Measurements from ENCODE around the gene DOCK8. TPM values are rescaled to one million over a fixed set of nuclear protein-coding genes. Genes with fewer than 3 reads are reported as not detected.

DOCK8 gene
- total RNA-seq, 1 experiment from 2014 or later, result 39.1 TPM

DNA sequence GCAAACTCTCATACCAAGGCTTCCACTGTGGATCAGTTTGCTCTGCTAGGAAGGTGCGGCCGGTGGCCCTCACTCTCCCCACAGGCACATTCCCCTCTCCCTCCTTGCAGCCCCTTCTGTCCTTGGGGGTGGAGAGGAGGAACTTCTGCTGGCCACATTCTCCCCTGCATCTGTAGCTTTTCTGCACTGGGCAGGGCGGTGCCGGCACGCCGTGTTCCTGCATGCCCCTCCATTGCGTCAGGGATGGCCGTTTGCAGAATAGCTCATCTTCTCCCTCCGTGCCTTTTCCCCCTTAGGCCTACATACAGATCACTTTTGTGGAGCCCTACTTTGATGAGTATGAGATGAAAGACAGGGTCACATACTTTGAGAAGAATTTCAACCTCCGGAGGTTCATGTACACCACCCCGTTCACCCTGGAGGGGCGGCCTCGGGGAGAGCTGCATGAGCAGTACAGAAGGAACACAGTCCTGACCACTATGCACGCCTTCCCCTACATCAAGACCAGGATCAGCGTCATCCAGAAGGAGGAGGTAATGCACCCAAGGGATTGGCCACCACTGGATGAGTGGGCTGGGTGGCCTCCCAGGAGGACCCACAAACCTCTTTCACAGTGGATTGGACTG, 231.5 kb downstream of the DOCK8 start:
- H3K4me3 ChIP-seq (ENCODE audit: low read length), result no peak overlapping the region
- H3K9ac ChIP-seq (ENCODE audit: low read length), result no peak overlapping the region
- H3K27ac ChIP-seq (ENCODE audit: low read length), result no peak overlapping the region
- no peaks in the 10 kb centered on the region for H3K4me1 ChIP-seq (ENCODE audit: low read length)
- H3K4me2 ChIP-seq (ENCODE audit: low read depth, low read length, poor library complexity, severe bottlenecking), result no peak overlapping the region
- H3K36me3 ChIP-seq (ENCODE audit: insufficient read depth, low read length), result peaks cover 16% of the 10 kb centered on the region; the same call in 1 of the 2 replicates
- H3K79me2 ChIP-seq (ENCODE audit: low read length), result no peaks in the 10 kb centered on the region
- no peaks in the 10 kb centered on the region for H3K9me2 ChIP-seq (replicated peaks; ENCODE audit: insufficient read depth, low read length)
- H3K27me3 ChIP-seq (ENCODE audit: low read length), result no peaks in the 10 kb centered on the region
- no peak for DNase-seq
- H3K9me3 ChIP-seq (ENCODE audit: low read length), result no peaks in the 10 kb centered on the region
- H2AFZ ChIP-seq (ENCODE audit: low read length), result no peak overlapping the region
- no peaks in the 10 kb centered on the region for H4K20me1 ChIP-seq (ENCODE audit: insufficient read depth, low read depth, low read length)

DNA sequence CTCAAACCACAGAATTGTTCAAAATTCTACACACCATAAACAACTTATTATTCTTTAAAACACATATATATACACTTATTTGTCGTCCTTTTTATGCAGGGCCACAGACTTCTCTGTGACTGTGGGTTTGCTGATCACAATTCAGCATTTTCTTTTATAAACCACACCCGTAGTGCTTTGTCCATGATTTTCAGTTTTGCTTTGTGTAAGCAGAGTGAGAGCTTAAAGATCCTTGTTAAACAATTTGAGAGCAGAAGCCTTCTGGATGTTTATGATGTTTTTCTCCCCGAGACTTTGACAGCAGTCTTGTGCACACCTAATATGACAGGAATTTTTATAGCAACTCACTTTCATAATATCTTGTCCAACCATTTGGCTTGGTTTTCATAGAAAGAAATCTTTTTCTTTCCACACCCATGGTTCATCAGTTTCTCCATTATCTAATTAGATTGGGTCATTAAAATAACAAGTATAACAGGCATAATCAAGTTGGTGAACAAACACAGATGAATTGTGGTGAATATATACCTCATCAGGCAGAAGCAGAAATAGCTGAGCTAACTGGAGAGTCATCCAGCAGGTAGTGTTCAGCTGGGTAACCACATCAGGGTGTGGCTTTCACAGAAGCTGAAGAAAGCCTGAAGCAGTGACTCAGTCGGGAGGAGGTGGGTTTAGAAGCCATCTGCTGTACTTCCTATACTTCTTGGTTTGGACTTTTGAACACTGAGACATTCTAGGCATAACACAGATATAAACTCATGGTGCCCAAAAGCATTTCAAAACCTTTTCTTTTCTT, 232.8 kb downstream of the DOCK8 start:
- H3K9ac ChIP-seq (ENCODE audit: low read length), result no peak overlapping the region
- no peaks in the 10 kb centered on the region for H3K9me2 ChIP-seq (replicated peaks; ENCODE audit: insufficient read depth, low read length)
- no peaks in the 10 kb centered on the region for H4K20me1 ChIP-seq (ENCODE audit: insufficient read depth, low read depth, low read length)
- H3K79me2 ChIP-seq (ENCODE audit: low read length), result no peaks in the 10 kb centered on the region
- H3K4me3 ChIP-seq (ENCODE audit: low read length), result no peak overlapping the region
- no peaks in the 10 kb centered on the region for H3K27me3 ChIP-seq (ENCODE audit: low read length)
- peaks cover 14% of the 10 kb centered on the region; the same call in 1 of the 2 replicates for H3K36me3 ChIP-seq (ENCODE audit: insufficient read depth, low read length)
- H3K9me3 ChIP-seq (ENCODE audit: low read length), result no peaks in the 10 kb centered on the region
- no peak for DNase-seq
- no peaks in the 10 kb centered on the region for H3K4me1 ChIP-seq (ENCODE audit: low read length)
- H3K27ac ChIP-seq (ENCODE audit: low read length), result no peak overlapping the region
- H3K4me2 ChIP-seq (ENCODE audit: low read depth, low read length, poor library complexity, severe bottlenecking), result no peak overlapping the region
- H2AFZ ChIP-seq (ENCODE audit: low read length), result no peak overlapping the region

DNA sequence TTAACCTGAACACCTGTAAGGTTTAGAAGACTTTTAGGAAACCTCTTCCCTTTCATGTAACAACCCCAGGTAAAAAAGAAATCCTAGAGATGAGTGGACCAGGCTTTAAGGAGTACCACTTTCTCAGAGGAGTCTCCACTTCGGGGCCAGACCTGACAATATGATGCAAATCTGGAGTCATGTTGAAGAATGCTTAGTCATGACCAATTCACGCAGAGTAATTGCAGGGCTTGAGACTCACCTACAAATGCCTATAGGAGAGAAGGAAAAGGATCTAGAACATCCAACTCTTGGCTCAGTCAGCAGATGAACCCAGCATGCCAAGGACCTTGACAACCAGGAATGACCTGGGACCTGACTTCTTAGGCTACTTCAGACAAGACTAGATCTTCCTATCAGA, 235.4 kb downstream of the DOCK8 start:
- no peaks in the 10 kb centered on the region for H3K79me2 ChIP-seq (ENCODE audit: low read length)
- H3K9me3 ChIP-seq (ENCODE audit: low read length), result no peaks in the 10 kb centered on the region
- H3K36me3 ChIP-seq (ENCODE audit: insufficient read depth, low read length), result peaks cover 7% of the 10 kb centered on the region; the same call in 1 of the 2 replicates
- H2AFZ ChIP-seq (ENCODE audit: low read length), result no peak overlapping the region
- H3K9me2 ChIP-seq (replicated peaks; ENCODE audit: insufficient read depth, low read length), result no peaks in the 10 kb centered on the region
- H3K27ac ChIP-seq (ENCODE audit: low read length), result no peak overlapping the region
- H4K20me1 ChIP-seq (ENCODE audit: insufficient read depth, low read depth, low read length), result no peaks in the 10 kb centered on the region
- no peak overlapping the region for H3K9ac ChIP-seq (ENCODE audit: low read length)
- no peak overlapping the region for H3K4me3 ChIP-seq (ENCODE audit: low read length)
- no peaks in the 10 kb centered on the region for H3K4me1 ChIP-seq (ENCODE audit: low read length)
- H3K4me2 ChIP-seq (ENCODE audit: low read depth, low read length, poor library complexity, severe bottlenecking), result no peak overlapping the region
- DNase-seq, result no peak
- H3K27me3 ChIP-seq (ENCODE audit: low read length), result no peaks in the 10 kb centered on the region

DNA sequence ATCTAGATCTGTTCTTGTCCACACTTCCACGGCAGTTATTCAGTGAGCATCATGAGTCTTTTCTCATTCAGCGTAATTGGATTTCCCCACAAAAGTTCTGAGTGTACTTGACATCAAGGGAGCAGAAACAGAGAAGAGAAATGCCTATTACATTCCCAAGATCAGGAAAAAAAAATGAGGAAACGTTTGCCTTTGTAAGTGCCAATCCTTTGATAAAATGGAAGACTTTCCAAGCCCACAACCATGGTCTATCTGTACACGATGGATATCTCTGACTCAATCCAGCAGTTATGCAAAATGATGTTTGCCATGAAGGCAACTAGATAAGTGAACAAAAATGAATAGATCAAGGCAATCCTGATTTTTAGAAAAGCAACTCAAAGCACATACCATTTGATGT, 235.9 kb downstream of the DOCK8 start:
- Histone ChIP-seq H3K27me3 (ENCODE audit: low read length) (no peaks in the 10 kb centered on the region), H3K4me2 (ENCODE audit: low read depth, low read length, poor library complexity, severe bottlenecking) (no peak overlapping the region), H3K9me3 (ENCODE audit: low read length) (no peaks in the 10 kb centered on the region), H4K20me1 (ENCODE audit: insufficient read depth, low read depth, low read length) (no peaks in the 10 kb centered on the region), H3K4me3 (ENCODE audit: low read length) (no peak overlapping the region), H3K36me3 (ENCODE audit: insufficient read depth, low read length) (peaks cover 7% of the 10 kb centered on the region; the same call in 1 of the 2 replicates), H3K9me2 (replicated peaks; ENCODE audit: insufficient read depth, low read length) (no peaks in the 10 kb centered on the region), H3K9ac (ENCODE audit: low read length) (no peak overlapping the region), H3K27ac (ENCODE audit: low read length) (no peak overlapping the region), H3K79me2 (ENCODE audit: low read length) (no peaks in the 10 kb centered on the region), H2AFZ (ENCODE audit: low read length) (no peak overlapping the region), H3K4me1 (ENCODE audit: low read length) (no peaks in the 10 kb centered on the region)
- no peak for DNase-seq

DNA sequence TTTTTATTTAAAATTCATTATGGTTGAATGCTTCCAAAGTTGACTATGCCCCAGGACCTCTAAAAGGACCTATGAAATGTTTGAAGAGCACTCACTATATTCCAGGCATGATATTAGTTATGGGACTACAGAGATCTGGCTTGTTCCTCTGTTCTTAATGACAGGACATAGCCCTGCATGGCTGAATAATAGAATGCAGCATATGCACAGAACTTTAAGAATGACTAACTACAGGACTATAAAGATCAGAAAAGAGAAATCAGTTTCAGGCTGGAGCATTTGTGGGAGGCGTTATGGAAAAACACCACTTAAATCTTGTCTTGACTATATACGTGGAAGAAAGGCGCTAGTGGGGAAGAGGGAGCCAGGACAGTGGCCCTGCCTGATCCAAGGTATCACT, 239.2 kb downstream of the DOCK8 start:
- H3K4me2 ChIP-seq (ENCODE audit: low read depth, low read length, poor library complexity, severe bottlenecking), result no peak overlapping the region
- H3K9ac ChIP-seq (ENCODE audit: low read length), result no peak overlapping the region
- H3K4me3 ChIP-seq (ENCODE audit: low read length), result no peak overlapping the region
- no peaks in the 10 kb centered on the region for H3K9me2 ChIP-seq (replicated peaks; ENCODE audit: insufficient read depth, low read length)
- DNase-seq, result no peak
- H3K79me2 ChIP-seq (ENCODE audit: low read length), result no peaks in the 10 kb centered on the region
- no peaks in the 10 kb centered on the region for H3K9me3 ChIP-seq (ENCODE audit: low read length)
- H3K4me1 ChIP-seq (ENCODE audit: low read length), result no peaks in the 10 kb centered on the region
- no peaks in the 10 kb centered on the region for H4K20me1 ChIP-seq (ENCODE audit: insufficient read depth, low read depth, low read length)
- H2AFZ ChIP-seq (ENCODE audit: low read length), result no peak overlapping the region
- no peaks in the 10 kb centered on the region for H3K27me3 ChIP-seq (ENCODE audit: low read length)
- peaks cover 7% of the 10 kb centered on the region; the same call in 1 of the 2 replicates for H3K36me3 ChIP-seq (ENCODE audit: insufficient read depth, low read length)
- H3K27ac ChIP-seq (ENCODE audit: low read length), result no peak overlapping the region

DNA sequence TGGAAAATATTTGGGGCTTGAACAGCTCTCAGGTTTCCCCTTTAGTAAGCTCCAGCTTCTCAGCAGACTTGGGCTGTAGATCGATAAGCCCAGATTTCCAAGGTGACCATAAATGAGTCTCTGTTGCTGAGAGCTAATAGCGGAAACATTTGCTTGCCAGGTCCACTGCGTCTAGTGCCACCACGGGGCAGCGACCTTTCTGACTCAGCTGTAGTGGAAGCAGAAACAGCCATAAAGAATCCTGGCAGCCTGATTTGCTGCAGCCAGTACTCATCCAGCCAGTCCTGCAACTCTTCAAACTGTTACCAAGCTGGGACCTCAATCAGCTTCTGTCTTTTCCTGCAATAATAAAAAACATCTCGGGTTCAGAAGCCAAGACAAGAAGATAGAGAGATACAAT, 241.7 kb downstream of the DOCK8 start:
- no peak for DNase-seq
- H2AFZ ChIP-seq (ENCODE audit: low read length), result no peak overlapping the region
- H3K9me3 ChIP-seq (ENCODE audit: low read length), result no peaks in the 10 kb centered on the region
- H4K20me1 ChIP-seq (ENCODE audit: insufficient read depth, low read depth, low read length), result no peaks in the 10 kb centered on the region
- H3K4me2 ChIP-seq (ENCODE audit: low read depth, low read length, poor library complexity, severe bottlenecking), result no peak overlapping the region
- no peaks in the 10 kb centered on the region for H3K27me3 ChIP-seq (ENCODE audit: low read length)
- H3K9ac ChIP-seq (ENCODE audit: low read length), result no peak overlapping the region
- H3K36me3 ChIP-seq (ENCODE audit: insufficient read depth, low read length), result no peaks in the 10 kb centered on the region
- no peak overlapping the region for H3K4me3 ChIP-seq (ENCODE audit: low read length)
- no peak overlapping the region for H3K27ac ChIP-seq (ENCODE audit: low read length)
- H3K79me2 ChIP-seq (ENCODE audit: low read length), result no peaks in the 10 kb centered on the region
- H3K9me2 ChIP-seq (replicated peaks; ENCODE audit: insufficient read depth, low read length), result no peaks in the 10 kb centered on the region
- peaks cover 8% of the 10 kb centered on the region for H3K4me1 ChIP-seq (ENCODE audit: low read length)

DNA sequence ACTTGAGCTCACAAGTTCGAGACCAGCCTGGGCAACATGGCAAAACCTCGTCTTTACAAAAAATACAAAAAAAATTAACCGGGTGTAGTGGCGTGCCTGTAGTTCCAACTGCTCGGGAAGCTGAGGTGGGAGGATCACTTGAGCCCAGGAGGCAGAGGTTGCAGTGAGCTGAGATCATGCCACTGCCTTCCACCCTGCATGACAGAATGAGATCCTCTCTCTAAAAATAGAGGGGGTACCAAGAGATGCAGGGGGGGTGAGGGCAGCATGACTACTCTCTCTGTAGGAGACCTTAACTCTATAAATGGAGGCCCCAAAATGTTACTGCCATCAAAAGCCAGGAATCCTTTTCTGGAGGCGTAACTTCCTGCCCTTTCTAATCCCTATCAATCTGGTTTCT, 243.9 kb downstream of the DOCK8 start:
- DNase-seq, result no peak
- H2AFZ ChIP-seq (ENCODE audit: low read length), result no peak overlapping the region
- no peaks in the 10 kb centered on the region for H3K9me3 ChIP-seq (ENCODE audit: low read length)
- no peaks in the 10 kb centered on the region for H4K20me1 ChIP-seq (ENCODE audit: insufficient read depth, low read depth, low read length)
- H3K27ac ChIP-seq (ENCODE audit: low read length), result peak overlapping the region; percentile 18; the same call in 1 of the 2 replicates
- H3K4me3 ChIP-seq (ENCODE audit: low read length), result no peak overlapping the region
- H3K9ac ChIP-seq (ENCODE audit: low read length), result no peak overlapping the region
- no peak overlapping the region for H3K4me2 ChIP-seq (ENCODE audit: low read depth, low read length, poor library complexity, severe bottlenecking)
- H3K4me1 ChIP-seq (ENCODE audit: low read length), result peaks cover 8% of the 10 kb centered on the region
- H3K9me2 ChIP-seq (replicated peaks; ENCODE audit: insufficient read depth, low read length), result no peaks in the 10 kb centered on the region
- H3K79me2 ChIP-seq (ENCODE audit: low read length), result no peaks in the 10 kb centered on the region
- H3K27me3 ChIP-seq (ENCODE audit: low read length), result no peaks in the 10 kb centered on the region
- no peaks in the 10 kb centered on the region for H3K36me3 ChIP-seq (ENCODE audit: insufficient read depth, low read length)

DNA sequence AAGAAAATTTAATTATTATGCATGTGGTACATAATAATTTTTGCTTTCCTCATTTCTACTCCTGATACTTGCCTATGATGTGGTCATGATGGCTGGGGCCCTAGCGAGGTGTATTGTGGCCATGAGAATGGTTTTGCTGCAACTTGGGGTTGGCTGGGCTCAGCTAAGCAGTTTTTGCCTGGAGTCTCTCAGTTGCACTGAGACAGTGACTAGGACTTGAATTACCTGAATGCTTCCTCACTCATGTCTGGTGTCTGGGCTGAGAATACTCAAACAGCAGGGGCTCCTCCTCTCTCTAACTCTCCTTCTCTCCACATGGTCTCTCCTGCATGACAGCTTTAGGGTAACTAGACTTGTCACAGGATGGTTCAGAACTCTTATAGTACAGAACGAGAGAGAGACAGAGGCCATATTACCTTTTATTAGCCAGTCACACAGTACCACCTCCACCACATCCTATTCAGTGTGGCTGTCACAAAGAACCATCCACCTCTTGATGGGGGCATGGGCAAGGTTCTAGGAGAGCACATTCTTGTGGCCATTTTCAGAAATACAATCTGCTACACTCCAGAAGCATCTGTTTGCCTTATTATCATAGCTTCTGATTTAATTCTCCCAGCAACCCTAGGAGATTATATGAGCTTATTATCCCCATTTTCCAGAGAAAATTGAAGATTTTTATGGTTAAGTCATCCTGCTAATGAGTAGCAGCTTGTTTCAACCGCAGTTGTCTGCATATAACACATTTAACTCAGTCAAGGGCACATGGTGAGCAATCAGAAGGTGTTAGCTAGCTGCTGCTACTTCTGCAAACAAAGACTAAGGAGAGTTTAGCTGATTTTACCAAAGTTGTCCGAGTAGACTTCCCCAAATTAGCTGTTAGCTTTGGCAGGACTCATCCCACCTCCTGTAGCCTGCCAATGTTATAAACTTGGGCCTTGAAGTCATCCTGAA, 245.1 kb downstream of the DOCK8 start:
- Histone ChIP-seq H3K79me2 (ENCODE audit: low read length) (no peaks in the 10 kb centered on the region), H3K27ac (ENCODE audit: low read length) (peak overlapping the region; percentile 7; the same call in 1 of the 2 replicates), H3K4me2 (ENCODE audit: low read depth, low read length, poor library complexity, severe bottlenecking) (no peak overlapping the region), H3K4me1 (ENCODE audit: low read length) (peaks cover 8% of the 10 kb centered on the region), H3K27me3 (ENCODE audit: low read length) (no peaks in the 10 kb centered on the region), H3K36me3 (ENCODE audit: insufficient read depth, low read length) (peaks cover 3% of the 10 kb centered on the region; the same call in 1 of the 2 replicates), H4K20me1 (ENCODE audit: insufficient read depth, low read depth, low read length) (no peaks in the 10 kb centered on the region), H3K9ac (ENCODE audit: low read length) (no peak overlapping the region), H3K9me2 (replicated peaks; ENCODE audit: insufficient read depth, low read length) (no peaks in the 10 kb centered on the region), H3K4me3 (ENCODE audit: low read length) (no peak overlapping the region), H3K9me3 (ENCODE audit: low read length) (no peaks in the 10 kb centered on the region), H2AFZ (ENCODE audit: low read length) (no peak overlapping the region)
- peak; percentile 56 for DNase-seq

Data from Karpas-422 (cell line).